Measurements from ENCODE around the gene TMEM240. TPM values are rescaled to one million over a fixed set of nuclear protein-coding genes. Genes with fewer than 3 reads are reported as not detected.

TMEM240 gene
- 7.5 TPM for total RNA-seq
- long read RNA-seq, result 0 reads

DNA sequence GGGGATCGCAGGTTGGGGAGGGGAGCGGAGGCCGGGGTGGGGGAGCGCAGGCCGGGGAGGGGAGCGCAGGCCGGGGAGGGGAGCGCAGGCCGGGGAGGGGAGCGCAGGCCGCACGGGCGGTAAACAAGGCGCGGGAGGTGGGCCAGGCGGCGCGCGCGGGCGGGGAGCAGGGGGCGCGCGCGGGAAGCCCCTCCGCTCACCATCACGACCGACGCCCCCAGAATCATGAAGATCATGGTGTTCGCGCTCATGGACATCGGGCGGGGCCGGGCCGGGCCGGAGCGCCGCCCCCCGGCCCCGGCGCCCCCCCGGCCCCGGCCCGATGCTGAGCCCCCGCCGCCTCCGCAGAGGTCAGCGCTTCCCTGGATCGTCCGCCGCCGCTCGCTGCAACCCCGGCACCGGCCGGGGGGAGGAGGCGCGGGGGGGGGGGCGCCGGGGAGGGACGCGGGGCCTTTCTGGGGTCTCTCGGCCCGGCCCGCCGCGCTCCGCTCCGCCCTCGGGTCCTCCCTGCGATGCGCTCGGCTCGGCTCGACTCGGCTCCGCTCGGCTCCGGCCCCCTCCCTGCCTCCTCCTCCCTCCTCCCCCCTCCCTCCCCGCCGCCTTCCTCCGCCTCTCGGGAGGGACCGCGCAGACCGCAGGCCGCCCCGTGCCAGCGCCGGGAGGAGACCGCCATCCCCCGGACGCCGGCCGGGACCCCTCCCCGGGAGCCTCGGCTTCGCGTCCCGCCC is at the start of gene TMEM240:
Gene TMEM240, minus strand, starts transcription at position 535 of the 728 bp plus-strand sequence. Its CDS starts 278 bp downstream, at position 257.
- ATAC-seq (ENCODE audit: poor library complexity), result peak; percentile 71
- DNase-seq, result peak; percentile 88
- intact Hi-C loops (cut with DNase I), result no loop called here

DNA sequence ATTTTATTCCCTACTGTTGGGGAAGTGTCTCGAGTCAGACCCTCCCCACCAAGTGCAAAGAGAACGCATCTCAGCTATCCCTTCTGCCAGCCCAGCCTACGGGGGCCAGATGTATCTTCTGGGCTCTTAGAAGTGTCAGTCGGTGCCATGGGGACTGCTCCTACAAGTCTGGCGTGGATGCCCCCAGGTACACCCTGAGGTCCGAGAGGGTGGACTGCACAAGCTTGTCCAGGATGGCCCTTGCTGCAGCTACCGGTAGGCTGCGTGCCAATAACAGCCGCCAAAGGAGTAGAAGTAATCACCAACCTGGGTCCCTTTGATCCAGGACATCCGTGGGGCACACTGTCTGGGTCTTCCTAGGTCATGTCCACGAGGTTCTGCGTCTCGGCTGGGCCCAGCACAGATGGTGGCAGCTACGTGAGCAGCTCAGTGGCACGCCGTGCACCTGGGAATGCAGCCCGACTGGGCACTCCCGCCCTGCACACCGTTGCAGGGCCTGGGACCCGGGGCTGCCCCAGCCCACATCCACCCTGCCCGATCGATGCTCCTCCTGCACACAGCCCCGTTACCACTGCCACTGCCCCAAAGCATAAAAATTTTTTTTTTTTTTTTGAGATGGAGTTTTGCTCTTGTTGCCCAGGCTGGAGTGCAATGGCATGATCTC is 43.1 kb upstream of the TMEM240 start:
- no peak for DNase-seq
- intact Hi-C loops (cut with DNase I), result no loop called here
- ATAC-seq (ENCODE audit: poor library complexity), result no peak

DNA sequence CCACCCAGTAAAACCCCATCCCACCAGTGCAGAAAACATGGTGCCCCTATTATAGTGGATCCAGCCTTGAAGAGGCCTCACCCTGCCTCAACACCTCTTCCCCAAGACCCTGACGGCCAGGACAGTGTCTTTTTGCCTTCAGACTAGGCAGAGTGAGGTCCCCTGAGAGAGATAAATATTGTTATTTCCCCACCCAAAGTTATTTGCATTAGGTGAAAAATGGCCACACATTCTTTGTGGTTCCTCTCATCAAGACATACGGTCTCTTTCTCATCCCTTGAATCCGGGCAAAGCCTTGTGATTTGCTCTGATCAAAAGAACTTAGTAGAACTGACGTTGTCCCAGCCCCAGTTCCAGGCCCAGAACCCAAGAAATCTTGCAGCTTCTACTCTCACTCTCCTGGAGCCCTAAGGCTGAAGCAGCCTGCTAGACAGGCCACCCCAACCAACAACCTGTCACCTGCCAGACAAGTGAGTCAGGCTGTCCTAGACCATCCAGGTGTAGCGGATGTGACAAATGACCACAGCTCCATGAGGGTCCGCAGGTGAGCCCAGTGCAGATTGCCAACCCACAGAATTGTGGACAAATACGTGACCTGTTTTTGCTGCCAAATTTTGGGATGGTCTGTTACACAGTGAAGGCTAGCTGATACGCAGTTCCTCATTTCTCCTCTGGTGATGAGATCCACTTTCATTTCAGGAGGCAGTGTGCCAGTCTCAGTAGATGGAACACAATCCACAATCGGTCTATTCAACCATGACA is 42.3 kb upstream of the TMEM240 start:
- intact Hi-C loops (cut with DNase I), result no loop called here
- ATAC-seq (ENCODE audit: poor library complexity), result no peak
- no peak for DNase-seq

DNA sequence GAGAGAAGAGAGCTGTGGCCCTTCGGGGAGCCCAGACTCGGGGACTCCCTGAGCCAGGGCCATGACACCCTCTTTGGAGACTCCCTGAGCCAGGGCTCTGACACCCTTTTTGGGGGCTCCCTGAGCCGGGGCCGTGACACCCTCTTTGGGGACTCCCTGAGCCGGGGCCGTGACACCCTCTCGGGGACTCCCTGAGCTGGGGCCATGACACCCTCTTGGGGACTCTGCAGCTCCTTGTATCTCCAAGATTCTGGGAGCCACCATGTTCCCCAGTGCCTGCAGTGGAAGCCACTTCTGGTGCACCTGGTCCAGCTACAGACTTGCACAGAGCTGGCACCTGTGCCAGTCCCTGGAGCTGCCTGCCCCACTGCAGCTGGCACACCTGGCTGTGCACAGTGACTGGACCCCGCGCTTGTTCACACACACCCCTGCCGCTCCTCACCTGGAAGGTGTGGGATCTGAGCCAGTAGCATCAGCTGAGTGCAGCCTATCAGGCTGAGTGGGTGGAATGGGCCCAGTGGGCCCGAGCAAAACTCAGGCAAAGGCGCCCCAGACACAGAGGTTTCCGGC is 38.0 kb upstream of the TMEM240 start:
- intact Hi-C loops (cut with DNase I), result no loop called here
- DNase-seq, result no peak
- ATAC-seq (ENCODE audit: poor library complexity), result no peak

DNA sequence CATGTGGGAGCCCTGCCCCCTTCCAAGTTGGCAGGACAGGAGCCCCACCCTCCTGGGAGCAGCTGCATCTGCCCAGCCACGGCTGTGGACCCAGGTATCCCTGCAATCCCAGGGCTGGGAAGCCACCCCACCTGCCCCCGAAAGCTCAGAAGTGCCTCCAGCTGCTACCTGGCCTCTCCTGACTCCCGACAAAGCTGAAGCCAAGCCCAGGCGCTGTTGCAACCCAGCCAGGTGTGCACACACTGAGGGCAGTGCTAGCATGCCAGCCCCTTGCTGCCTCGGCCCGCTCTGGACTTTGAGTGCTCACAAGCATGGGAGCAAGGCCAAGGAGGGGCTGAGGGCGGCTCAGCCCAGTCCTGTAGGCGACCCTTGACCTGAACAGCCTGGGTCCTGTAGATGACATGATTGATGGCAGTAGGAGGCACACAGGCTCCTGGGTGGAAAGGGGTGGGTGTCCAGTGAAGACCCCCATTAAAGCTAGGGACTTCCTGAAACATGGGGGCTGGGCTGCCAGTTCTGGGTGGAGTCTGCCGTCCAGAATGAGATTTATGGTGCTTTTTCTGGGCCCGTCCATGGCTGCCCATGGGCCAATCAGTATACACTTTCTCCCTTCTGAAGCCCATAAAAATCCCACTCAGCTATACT is 37.1 kb upstream of the TMEM240 start:
- intact Hi-C loops (cut with DNase I), result no loop called here
- DNase-seq (no peak), ATAC-seq (ENCODE audit: poor library complexity) (no peak)

DNA sequence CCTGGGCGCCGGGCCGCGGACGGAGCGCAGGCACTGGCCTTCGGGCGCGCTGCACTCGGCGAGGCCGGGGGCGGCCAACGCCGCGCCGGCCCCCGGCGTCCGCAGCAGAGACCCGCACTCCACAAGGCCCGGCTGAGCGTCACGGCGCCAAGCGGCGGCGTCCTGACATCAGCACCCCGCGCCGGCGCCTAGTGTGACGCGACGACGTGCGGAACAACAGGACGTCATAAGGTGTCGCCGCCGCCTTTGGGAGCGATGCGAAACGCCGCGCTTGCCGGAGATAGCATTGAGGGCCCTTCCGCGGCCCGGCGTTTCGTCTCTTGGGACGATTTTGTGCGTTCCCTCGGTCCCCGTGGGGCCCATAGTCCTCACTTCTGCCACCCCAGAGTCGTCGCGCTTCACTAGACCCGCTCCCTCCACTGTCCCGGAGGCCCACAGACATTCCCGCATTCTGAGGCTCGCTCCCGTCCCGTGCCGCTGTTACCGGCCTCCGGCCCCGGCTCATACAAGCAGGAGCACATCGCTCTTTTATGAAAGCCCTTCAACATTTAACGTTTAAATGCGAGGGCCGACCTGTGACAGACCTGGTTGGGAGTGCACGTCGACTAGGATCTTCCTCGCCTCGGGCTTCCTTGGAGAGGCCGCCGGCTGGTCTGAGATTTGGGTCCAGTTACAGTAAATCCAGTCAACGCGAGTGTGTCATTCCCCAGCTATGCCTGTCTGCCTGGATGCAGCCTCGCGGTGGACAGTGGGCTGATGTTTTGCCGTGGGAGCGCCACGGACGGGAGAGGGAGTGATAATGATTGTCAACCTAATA is 34.5 kb upstream of the TMEM240 start, which contains the start of gene SSU72:
Gene SSU72, minus strand, starts transcription at position 143 of the 817 bp plus-strand sequence. CDS start 306 bp downstream, outside the sequence.
- ATAC-seq (ENCODE audit: poor library complexity), result peak; percentile 95
- intact Hi-C loops (cut with DNase I), result no loop called here
- peak; percentile 97 for DNase-seq

DNA sequence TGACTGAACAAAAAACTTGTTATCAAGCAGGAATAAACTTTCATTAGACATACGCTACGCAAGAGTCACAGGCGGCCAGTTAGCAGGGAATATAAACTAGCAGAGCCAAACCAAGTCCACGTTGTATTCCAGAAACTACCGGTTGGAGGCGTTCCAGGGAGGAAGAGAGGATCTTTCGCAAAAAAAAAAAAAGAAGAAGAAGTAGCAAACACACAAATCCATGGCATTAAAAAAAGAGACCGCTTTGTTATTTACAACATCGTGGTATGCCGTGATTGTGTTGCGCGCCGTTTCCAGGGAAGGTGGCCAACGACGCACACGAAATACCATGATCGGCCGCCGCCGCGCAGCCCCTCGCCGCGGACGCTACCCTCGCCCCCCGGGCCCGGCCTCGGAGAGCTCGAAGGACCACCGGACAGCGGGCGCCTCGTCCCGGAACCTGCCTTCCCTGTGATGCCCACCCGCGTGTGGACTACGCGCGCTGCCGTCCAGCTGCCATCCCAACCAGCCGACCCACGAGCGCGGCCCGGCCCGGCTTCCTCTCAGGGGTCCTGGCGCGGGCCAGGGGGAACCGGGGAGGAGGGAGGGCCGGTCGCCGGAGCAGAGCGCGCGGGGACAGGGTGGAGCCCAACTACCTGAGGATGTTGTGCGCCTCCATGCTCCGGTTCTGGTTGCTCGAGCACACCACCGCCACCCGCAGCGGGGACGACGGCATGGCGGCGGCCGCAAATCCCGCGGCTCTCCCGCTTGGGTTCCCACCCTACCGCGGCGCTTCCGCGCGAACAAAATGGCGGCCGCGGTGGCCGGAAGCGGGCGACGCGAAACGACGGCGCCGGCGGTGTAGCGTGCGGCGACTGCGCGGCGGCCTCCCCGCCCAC is 33.7 kb upstream of the TMEM240 start:
- DNase-seq (peak; percentile 78), ATAC-seq (ENCODE audit: poor library complexity) (peak; percentile 83)
- intact Hi-C loops (cut with DNase I), result no loop called here

DNA sequence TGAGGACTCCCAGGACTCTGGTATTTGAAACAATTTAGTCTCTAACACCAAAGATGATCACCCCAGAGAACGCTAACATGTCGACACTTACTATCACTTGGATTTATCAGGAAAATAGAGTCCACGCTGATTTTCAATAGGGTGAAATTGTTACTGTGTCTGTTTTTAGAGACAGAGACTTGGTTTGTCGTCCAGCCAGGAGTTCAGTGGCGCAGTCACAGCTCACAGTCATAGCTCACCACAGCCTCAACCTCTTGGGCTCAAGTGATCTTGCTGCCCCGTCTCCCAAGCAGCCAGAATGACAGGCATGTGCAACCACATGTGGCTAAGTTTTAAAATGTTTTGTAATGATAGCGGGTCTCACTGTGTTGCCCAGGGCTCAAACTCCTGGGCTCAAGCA is 28.9 kb upstream of the TMEM240 start:
- DNase-seq, result no peak
- intact Hi-C loops (cut with DNase I), result no loop called here
- ATAC-seq (ENCODE audit: poor library complexity), result no peak

DNA sequence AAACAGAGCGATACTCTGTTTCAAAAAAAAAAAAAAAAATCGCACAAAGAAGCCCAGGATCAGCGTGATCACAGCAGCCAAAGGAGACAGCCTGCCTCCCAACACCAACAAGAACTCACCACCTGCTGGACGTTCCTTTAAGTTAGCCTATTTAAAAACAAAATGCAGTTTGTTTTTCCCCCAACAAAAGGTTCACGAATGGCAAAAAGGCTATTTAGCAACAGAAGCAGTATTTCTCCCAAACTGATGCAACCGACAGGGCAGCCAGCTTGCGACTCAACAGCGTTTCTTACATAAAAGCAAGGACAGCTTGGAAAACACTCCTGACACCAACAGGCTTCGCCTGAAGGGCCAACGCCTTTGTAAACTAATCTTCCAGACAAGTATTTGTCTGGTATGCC is 27.5 kb upstream of the TMEM240 start:
- ATAC-seq (ENCODE audit: poor library complexity) (no peak), DNase-seq (no peak)
- intact Hi-C loops (cut with DNase I), result no loop called here

DNA sequence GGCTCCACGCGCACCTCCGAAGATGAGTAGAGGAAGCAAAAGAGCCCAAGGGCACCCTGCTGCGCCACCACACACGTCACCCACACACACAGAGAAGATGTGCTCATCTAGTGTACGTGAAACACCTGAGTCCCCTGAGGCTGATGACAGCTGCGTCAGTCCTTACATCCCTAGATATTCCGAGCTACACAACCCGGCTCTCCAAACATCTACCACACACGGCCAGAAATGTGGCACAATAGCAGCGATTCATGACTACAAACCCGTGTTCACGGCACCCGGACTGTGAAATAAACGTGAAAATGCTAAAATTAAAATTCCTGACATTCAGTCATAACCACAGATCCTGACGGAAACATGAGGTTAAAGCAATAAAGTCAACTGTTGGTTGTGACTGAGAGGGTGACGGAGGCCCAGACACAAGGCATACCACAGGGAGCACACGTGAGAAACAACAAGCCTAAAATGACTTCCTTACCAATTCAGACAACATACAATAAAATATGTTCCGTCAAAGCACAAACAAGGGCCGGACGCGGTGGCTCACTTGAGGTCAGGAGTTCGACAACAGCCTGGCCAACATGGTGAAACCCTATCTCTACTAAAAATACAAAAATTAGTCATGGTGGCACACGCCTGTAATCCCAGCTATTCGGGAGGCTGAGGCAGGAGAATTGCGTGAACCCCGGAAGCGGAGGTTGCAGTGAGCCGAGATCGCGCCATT is 26.9 kb upstream of the TMEM240 start:
- intact Hi-C loops (cut with DNase I), result no loop called here
- ATAC-seq (ENCODE audit: poor library complexity) (no peak), DNase-seq (no peak)

DNA sequence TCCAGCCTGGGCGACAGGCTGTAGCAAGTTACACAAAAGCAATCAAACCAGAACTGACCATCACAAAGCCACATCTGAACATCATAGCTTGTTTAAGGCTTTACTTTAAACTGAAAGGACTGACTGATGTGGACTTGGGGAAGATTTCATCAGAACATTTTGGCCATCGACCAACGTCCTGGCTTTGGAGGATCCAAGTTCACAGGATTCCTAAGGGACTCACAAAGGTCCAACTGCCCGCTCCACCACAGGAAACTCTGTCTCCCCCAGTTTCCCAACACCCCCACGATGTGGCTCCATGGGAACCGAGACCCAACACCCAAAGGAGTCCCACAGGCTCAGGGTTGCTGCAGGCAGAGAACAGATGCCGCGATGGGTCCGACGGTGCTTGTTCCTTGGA is 24.9 kb upstream of the TMEM240 start:
- DNase-seq, result no peak
- intact Hi-C loops (cut with DNase I), result no loop called here
- no peak for ATAC-seq (ENCODE audit: poor library complexity)

DNA sequence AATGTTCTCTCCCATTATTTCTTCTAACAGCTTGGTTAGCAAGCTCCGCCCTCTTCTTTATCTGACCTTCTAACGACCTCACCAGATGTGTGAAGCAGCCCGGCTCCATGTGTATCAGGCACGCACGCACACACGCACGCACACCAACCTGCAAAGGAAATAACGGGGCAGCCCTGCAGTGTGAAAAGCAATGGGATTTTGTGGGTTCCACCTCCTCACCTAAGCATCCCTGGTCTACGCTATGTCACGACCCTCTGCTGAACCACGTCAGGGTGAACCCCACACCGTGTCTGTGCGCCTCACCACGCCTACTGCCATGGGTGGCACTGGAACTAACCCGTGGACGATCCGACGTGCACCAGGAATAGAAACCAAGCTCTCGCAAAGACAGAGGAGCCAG is 23.8 kb upstream of the TMEM240 start:
- no peak for DNase-seq
- intact Hi-C loops (cut with DNase I), result no loop called here
- no peak for ATAC-seq (ENCODE audit: poor library complexity)

DNA sequence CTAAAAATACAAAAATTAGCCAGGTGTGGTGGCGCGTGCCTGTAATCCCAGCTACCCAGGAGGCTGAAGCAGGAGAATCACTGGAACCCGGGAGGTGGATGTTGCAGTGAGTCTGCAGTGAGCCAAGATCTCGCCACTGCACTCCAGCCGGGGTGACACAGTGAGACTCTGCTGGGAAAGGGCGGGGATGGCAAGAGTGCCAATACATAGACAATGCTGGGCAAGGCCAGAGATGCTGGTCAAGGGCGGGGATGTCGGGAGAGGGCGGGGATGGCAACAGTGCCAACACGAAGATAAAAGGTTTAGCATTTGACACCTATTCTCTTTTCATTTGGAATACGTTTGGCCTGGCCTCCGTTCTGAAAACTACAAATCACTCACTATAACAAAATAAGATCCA is 23.3 kb upstream of the TMEM240 start:
- ATAC-seq (ENCODE audit: poor library complexity), result no peak
- intact Hi-C loops (cut with DNase I), result no loop called here

DNA sequence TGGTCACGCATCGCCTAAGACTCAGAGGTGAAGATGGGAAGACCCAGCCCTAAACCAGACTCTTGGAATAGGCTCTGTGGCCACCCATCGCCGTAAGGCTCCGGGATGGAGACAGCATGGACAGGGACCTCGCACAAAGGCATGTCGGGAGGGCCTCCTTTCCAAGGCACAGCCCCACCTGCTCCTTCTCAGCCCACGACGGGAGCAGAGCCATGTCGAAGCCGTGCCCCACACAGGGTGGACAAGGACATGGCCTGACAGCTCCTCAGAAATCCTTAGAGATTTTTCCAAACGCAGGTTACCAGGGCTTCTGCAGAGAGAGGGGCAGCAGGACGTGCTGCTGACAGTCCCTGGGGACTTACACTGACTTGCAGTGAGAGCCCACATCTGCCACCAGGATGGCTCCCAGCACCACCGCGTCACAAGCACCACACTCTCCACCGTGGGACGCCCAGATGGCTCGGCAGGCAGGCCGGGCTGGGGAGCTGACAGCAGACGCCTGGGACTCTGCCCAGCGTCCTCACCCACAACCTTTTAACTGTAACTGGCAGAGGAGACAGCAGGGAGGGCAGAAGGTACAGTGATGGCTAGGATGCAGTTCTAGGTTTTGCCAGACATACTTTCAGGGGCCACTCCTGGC is 22.3 kb upstream of the TMEM240 start:
- intact Hi-C loops (cut with DNase I), result no loop called here
- DNase-seq, result peak; percentile 64
- ATAC-seq (ENCODE audit: poor library complexity), result peak; percentile 69

More for the DNA sequence above, 23.3 kb upstream of the TMEM240 start:
- no peak for DNase-seq

DNA sequence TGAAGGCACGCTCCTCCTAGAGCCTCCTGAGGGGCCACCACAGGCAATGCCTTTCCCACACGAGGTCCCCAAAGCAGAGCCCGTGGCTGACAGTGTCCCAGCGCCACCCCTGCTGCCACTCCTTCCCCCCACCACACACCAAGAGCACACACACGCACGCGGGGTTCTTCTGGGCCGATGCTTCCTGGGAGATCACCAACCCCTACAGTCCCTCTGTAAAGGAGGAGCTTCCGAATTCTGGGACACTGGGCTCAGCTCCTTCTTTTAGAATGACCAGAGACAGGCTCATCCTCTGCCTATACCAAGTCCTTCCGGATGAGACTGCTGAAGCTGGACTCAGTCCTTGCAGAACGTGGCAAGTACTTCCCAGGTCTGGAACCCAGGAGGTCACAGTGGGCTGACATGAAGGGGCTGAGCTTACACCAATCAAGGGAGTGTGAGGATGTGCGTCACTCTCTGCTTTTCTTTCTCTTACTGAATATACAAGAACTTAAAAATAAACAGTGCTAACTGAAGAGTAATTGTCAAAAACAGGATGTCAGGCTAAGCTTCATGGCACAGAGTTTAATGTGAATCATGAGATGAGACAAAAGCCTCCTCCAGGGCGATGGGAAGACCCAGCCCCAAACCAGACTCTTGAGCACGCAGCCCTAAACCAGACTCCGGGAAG is 21.5 kb upstream of the TMEM240 start:
- intact Hi-C loops (cut with DNase I), result no loop called here
- DNase-seq, result no peak
- no peak for ATAC-seq (ENCODE audit: poor library complexity)

All from Right ventricle myocardium superior (tissue), 1 donor.